Measurements from ENCODE around the gene ADPRHL1.

DNA sequence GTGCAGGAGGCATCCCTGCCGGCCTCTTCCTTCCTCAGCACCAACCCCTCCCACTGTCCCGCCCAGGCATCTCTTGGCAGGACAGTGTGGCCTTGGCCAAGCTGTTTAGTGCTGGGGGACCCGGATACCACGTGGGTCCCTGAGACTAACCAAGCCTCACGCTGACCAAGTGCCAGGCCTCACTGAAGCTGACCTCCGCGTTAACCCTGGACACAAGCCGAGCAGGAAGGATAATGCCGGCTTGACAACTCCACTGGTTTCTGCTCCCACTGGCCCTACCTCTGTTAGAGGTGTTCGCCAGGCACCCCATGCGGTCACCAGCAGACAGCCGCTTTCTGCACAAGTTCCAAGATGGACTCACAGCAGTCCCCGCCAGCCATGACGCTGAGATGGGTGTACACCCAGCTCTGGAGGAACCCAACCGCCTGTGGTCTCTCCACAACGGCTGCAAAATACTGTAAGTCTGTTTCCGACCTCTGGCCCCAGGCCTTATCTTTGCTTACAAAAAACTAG lies 101.7 kb downstream of the ADPRHL1 start:
- TF ChIP-seq, protein P1, sequence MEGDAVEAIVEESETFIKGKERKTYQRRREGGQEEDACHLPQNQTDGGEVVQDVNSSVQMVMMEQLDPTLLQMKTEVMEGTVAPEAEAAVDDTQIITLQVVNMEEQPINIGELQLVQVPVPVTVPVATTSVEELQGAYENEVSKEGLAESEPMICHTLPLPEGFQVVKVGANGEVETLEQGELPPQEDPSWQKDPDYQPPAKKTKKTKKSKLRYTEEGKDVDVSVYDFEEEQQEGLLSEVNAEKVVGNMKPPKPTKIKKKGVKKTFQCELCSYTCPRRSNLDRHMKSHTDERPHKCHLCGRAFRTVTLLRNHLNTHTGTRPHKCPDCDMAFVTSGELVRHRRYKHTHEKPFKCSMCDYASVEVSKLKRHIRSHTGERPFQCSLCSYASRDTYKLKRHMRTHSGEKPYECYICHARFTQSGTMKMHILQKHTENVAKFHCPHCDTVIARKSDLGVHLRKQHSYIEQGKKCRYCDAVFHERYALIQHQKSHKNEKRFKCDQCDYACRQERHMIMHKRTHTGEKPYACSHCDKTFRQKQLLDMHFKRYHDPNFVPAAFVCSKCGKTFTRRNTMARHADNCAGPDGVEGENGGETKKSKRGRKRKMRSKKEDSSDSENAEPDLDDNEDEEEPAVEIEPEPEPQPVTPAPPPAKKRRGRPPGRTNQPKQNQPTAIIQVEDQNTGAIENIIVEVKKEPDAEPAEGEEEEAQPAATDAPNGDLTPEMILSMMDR (IDR thresholded peaks at IDR 0.05): no peak
- TF ChIP-seq EZH2 (IDR thresholded peaks at IDR 0.05; ENCODE audit: borderline replicate concordance, insufficient read depth, low read depth, low read length, poor library complexity, severe bottlenecking): no peak
